ENCODE measurements around the gene ITPKC. TPM values are rescaled to one million over a fixed set of nuclear protein-coding genes. Genes with fewer than 3 reads are reported as not detected.

Gene ITPKC
- polyA plus RNA-seq, 4 donors, result 22.7 to 36.5 (median 25.5) TPM

DNA sequence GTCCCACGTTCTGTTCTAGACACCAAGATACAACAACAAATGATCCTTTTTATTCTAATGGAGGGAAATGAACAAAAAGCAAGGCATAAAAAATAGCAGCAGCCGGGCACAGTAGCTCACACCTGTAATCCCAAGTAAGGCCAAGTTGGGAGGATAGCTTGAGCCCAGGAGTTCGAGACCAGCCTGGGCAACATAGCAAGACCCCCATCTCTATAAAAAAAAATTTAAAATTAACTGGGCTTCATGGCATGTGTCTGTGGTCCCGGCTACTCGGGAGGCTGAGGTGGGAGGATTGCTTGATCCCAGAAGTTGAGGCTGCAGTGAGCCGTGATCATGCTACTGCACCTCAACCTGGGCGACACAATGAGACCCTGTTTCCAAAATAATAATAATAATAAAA lies 59.5 kb downstream of the ITPKC start:
- Histone ChIP-seq H3K4me1 (ENCODE audit: control insufficient read depth in 3 of 3, insufficient read depth in 2 of 3, low read depth in 1 of 3, low read length in 2 of 3) (peaks cover 0 to 15% (median 3%) of the 10 kb centered on the region in 3 donors), H3K36me3 (ENCODE audit: control insufficient read depth in 3 of 3, insufficient read depth in 2 of 3, low read depth in 1 of 3, low read length in 3 of 3) (peaks cover 0 to 20% (median 0%) of the 10 kb centered on the region in 3 donors), H3K4me3 (ENCODE audit: low read depth in 1 of 3, low read length in 3 of 3) (no peak overlapping the region), H3K27ac (ENCODE audit: low read depth in 1 of 3, low read length in 2 of 3) (peak overlapping the region in 1 of 3 donors; percentile 97), H3K27me3 (ENCODE audit: control insufficient read depth in 3 of 3, insufficient read depth in 3 of 3, low read length in 3 of 3) (no peaks in the 10 kb centered on the region), H3K9me3 (ENCODE audit: control insufficient read depth in 2 of 2, insufficient read depth in 1 of 2, low read depth in 1 of 2, low read length in 1 of 2) (peaks cover 0 to 4% of the 10 kb centered on the region in 2 donors)
- no peak for DNase-seq
- 79 to 82% (median 81%) methylated on average over 7 of the region's 7 CpGs for WGBS, 3 donors
- FAIRE-seq, result no peak

- FAIRE-seq, result no peak
- no peaks in the 10 kb centered on the region for H3K27me3 ChIP-seq (ENCODE audit: control insufficient read depth in 3 of 3, insufficient read depth in 3 of 3, low read length in 3 of 3)
These were observed 60.2 kb downstream of the ITPKC start for GRCh38 chr19:40776932-40777644.

DNA sequence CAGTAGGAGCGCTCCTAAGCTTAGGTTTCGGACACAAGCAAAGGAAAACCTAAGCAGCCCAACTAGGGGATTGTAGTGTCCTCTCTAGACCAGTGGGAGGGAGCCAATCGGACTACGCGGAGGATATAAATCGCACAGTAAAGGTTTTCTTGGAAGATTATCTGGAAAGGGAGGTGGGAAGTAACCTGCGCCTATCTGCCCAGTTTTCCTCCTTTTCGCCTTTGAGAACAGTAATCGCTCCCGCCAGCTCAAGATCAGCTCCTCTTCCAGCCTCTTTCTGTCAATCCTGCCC lies 60.7 kb downstream of the ITPKC start:
- 0 to 1% (median 1%) methylated on average over 10 of the region's 10 CpGs for WGBS, 3 donors
- H3K27me3 ChIP-seq (ENCODE audit: control insufficient read depth in 3 of 3, insufficient read depth in 3 of 3, low read length in 3 of 3), result no peaks in the 10 kb centered on the region
- FAIRE-seq, result no peak

More at GRCh38 chr19:40776932-40777644, 60.2 kb downstream of the ITPKC start:
- Histone ChIP-seq H3K4me1 (ENCODE audit: control insufficient read depth in 3 of 3, insufficient read depth in 2 of 3, low read depth in 1 of 3, low read length in 2 of 3) (peaks cover 0 to 15% (median 3%) of the 10 kb centered on the region in 3 donors), H3K4me3 (ENCODE audit: low read depth in 1 of 3, low read length in 3 of 3) (peak overlapping the region; percentile 57 to 78 (median 58)), H3K27ac (ENCODE audit: low read depth in 1 of 3, low read length in 2 of 3) (peak overlapping the region; percentile 89 to 100 (median 97)), H3K9me3 (ENCODE audit: control insufficient read depth in 2 of 2, insufficient read depth in 1 of 2, low read depth in 1 of 2, low read length in 1 of 2) (no peaks in the 10 kb centered on the region), H3K36me3 (ENCODE audit: control insufficient read depth in 3 of 3, insufficient read depth in 2 of 3, low read depth in 1 of 3, low read length in 3 of 3) (peaks cover 0 to 14% (median 0%) of the 10 kb centered on the region in 3 donors)
- WGBS, 3 donors, result 14 to 23% (median 15%) methylated on average over 13 of the region's 13 CpGs
- peak; percentile 96 for DNase-seq

DNA sequence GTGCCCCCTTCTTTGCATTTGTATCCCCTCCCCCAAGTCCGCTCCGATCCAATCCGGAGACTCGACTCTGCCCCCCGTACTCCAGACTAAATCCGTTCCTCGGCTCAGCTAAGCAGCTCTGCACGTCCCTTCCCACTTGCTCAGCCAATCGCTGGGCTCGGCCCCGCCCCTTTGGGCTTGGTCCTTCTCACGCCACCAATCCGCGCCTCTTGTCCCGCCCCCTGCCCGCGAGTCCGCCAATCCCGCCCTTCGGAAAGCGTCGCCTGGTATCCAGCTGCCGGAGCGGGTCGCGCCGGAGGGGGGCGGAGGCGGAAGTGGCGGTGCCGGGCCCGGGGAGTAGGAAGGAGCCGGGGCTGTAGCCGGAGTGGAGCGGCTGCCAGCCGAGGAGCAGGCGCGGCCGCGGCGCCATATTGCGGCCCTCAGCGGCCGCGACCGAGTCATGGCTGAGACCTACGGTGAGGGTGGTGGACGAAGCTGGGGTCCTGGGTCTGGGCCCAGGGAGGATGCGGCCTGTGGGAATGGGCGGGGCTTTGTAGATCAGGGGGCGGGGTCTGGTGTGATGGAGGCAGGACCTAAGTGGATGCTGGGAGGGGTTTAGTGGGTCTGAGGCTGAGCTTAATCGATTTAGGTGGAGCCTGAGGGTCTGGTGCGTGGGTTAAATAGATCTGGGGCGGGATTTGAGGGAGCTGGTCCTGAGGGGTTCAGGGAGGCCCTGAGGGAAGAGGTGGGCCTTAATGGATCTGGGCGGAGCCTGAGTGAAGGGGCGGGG lies 61.2 kb downstream of the ITPKC start, which contains the start of gene RAB4B:
Gene RAB4B (plus strand): TSS at position 311 of the 769 bp plus-strand sequence. CDS start 129 bp downstream, at position 440.
- FAIRE-seq, result no peak
- Histone ChIP-seq H3K9me3 (ENCODE audit: control insufficient read depth in 2 of 2, insufficient read depth in 1 of 2, low read depth in 1 of 2, low read length in 1 of 2) (no peaks in the 10 kb centered on the region), H3K27me3 (ENCODE audit: control insufficient read depth in 3 of 3, insufficient read depth in 3 of 3, low read length in 3 of 3) (no peaks in the 10 kb centered on the region), H3K36me3 (ENCODE audit: control insufficient read depth in 3 of 3, insufficient read depth in 2 of 3, low read depth in 1 of 3, low read length in 3 of 3) (peaks cover 0 to 19% (median 0%) of the 10 kb centered on the region in 3 donors), H3K27ac (ENCODE audit: low read depth in 1 of 3, low read length in 2 of 3) (peak within 1 kb of the TSS; percentile 89 to 100 (median 97)), H3K4me1 (ENCODE audit: control insufficient read depth in 3 of 3, insufficient read depth in 2 of 3, low read depth in 1 of 3, low read length in 2 of 3) (peaks cover 0 to 15% (median 3%) of the 10 kb centered on the region in 3 donors), H3K4me3 (ENCODE audit: low read depth in 1 of 3, low read length in 3 of 3) (peak within 1 kb of the TSS; percentile 57 to 78 (median 60))
- peak; percentile 100 for DNase-seq
- 0% methylated on average over 51 to 56 of the region's 56 CpGs for WGBS, 3 donors

More for the DNA sequence above, 60.7 kb downstream of the ITPKC start:
- peak overlapping the region; percentile 89 to 100 (median 97) for H3K27ac ChIP-seq (ENCODE audit: low read depth in 1 of 3, low read length in 2 of 3)
- peaks cover 0 to 15% (median 3%) of the 10 kb centered on the region in 3 donors for H3K4me1 ChIP-seq (ENCODE audit: control insufficient read depth in 3 of 3, insufficient read depth in 2 of 3, low read depth in 1 of 3, low read length in 2 of 3)
- H3K9me3 ChIP-seq (ENCODE audit: control insufficient read depth in 2 of 2, insufficient read depth in 1 of 2, low read depth in 1 of 2, low read length in 1 of 2), result no peaks in the 10 kb centered on the region
- DNase-seq, result no peak
- peak overlapping the region; percentile 57 to 78 (median 58) for H3K4me3 ChIP-seq (ENCODE audit: low read depth in 1 of 3, low read length in 3 of 3)
- peaks cover 0 to 14% (median 0%) of the 10 kb centered on the region in 3 donors for H3K36me3 ChIP-seq (ENCODE audit: control insufficient read depth in 3 of 3, insufficient read depth in 2 of 3, low read depth in 1 of 3, low read length in 3 of 3)

- peaks cover 0 to 20% (median 0%) of the 10 kb centered on the region in 3 donors for H3K36me3 ChIP-seq (ENCODE audit: control insufficient read depth in 3 of 3, insufficient read depth in 2 of 3, low read depth in 1 of 3, low read length in 3 of 3)
- peak overlapping the region; percentile 84 to 100 (median 97) for H3K27ac ChIP-seq (ENCODE audit: low read depth in 1 of 3, low read length in 2 of 3)
- H3K9me3 ChIP-seq (ENCODE audit: control insufficient read depth in 2 of 2, insufficient read depth in 1 of 2, low read depth in 1 of 2, low read length in 1 of 2), result no peaks in the 10 kb centered on the region
- H3K4me1 ChIP-seq (ENCODE audit: control insufficient read depth in 3 of 3, insufficient read depth in 2 of 3, low read depth in 1 of 3, low read length in 2 of 3), result peaks cover 0 to 15% (median 3%) of the 10 kb centered on the region in 3 donors
- no peak for FAIRE-seq
- H3K4me3 ChIP-seq (ENCODE audit: low read depth in 1 of 3, low read length in 3 of 3), result peak overlapping the region; percentile 57 to 78 (median 60)
- peak in 1 of 2 donors; percentile 71 for DNase-seq
- 6 to 14% (median 10%) methylated on average over 7 of the region's 7 CpGs for WGBS, 3 donors
- no peaks in the 10 kb centered on the region for H3K27me3 ChIP-seq (ENCODE audit: control insufficient read depth in 3 of 3, insufficient read depth in 3 of 3, low read length in 3 of 3)
These were observed 61.9 kb downstream of the ITPKC start for GRCh38 chr19:40778706-40779284.

- 91 to 96% (median 95%) methylated on average over 5 of the region's 5 CpGs for WGBS, 3 donors
- no peak for FAIRE-seq
These were observed 63.7 kb downstream of the ITPKC start for GRCh38 chr19:40780582-40780981.

DNA sequence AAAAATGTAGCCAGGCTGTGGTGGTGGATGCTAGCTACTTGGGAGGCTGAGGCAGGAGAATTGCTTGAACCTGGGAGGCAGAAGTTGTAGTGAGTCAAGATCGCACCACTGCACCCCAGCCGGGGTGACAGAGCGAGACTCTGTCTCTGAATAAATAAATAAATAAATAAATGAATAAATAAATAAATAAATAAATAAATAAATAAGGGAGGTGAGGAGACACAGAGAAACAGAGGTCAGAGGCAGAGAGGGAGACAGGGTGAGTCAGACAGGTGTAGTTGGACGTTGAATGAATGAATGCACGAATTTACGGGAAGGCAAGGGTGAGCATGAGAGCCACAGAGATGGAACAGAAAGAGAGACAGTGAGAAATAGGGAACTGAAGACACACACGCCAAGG lies 64.2 kb downstream of the ITPKC start:
- FAIRE-seq (no peak), DNase-seq (no peak)
- no peaks in the 10 kb centered on the region for H3K27me3 ChIP-seq (ENCODE audit: control insufficient read depth in 3 of 3, insufficient read depth in 3 of 3, low read length in 3 of 3)
- no peak overlapping the region for H3K27ac ChIP-seq (ENCODE audit: low read depth in 1 of 3, low read length in 2 of 3)
- no peaks in the 10 kb centered on the region for H3K9me3 ChIP-seq (ENCODE audit: control insufficient read depth in 2 of 2, insufficient read depth in 1 of 2, low read depth in 1 of 2, low read length in 1 of 2)
- WGBS, 3 donors, result 94 to 97% (median 96%) methylated on average over 7 of the region's 7 CpGs
- peaks cover 0 to 15% (median 3%) of the 10 kb centered on the region in 3 donors for H3K4me1 ChIP-seq (ENCODE audit: control insufficient read depth in 3 of 3, insufficient read depth in 2 of 3, low read depth in 1 of 3, low read length in 2 of 3)
- no peak overlapping the region for H3K4me3 ChIP-seq (ENCODE audit: low read depth in 1 of 3, low read length in 3 of 3)
- peaks cover 0 to 28% (median 2%) of the 10 kb centered on the region in 3 donors for H3K36me3 ChIP-seq (ENCODE audit: control insufficient read depth in 3 of 3, insufficient read depth in 2 of 3, low read depth in 1 of 3, low read length in 3 of 3)

More at GRCh38 chr19:40780582-40780981, 63.7 kb downstream of the ITPKC start:
- no peak overlapping the region for H3K27ac ChIP-seq (ENCODE audit: low read depth in 1 of 3, low read length in 2 of 3)
- H3K9me3 ChIP-seq (ENCODE audit: control insufficient read depth in 2 of 2, insufficient read depth in 1 of 2, low read depth in 1 of 2, low read length in 1 of 2), result no peaks in the 10 kb centered on the region
- peaks cover 0 to 28% (median 2%) of the 10 kb centered on the region in 3 donors for H3K36me3 ChIP-seq (ENCODE audit: control insufficient read depth in 3 of 3, insufficient read depth in 2 of 3, low read depth in 1 of 3, low read length in 3 of 3)
- H3K4me3 ChIP-seq (ENCODE audit: low read depth in 1 of 3, low read length in 3 of 3), result no peak overlapping the region
- no peaks in the 10 kb centered on the region for H3K27me3 ChIP-seq (ENCODE audit: control insufficient read depth in 3 of 3, insufficient read depth in 3 of 3, low read length in 3 of 3)
- no peak for DNase-seq
- H3K4me1 ChIP-seq (ENCODE audit: control insufficient read depth in 3 of 3, insufficient read depth in 2 of 3, low read depth in 1 of 3, low read length in 2 of 3), result peaks cover 0 to 15% (median 3%) of the 10 kb centered on the region in 3 donors

- H3K27ac ChIP-seq (ENCODE audit: low read depth in 1 of 3, low read length in 2 of 3), result no peak overlapping the region
- WGBS, 3 donors, result 88 to 96% (median 96%) methylated on average over 12 to 14 of the region's 14 CpGs
- DNase-seq (no peak), FAIRE-seq (no peak)
- H3K9me3 ChIP-seq (ENCODE audit: control insufficient read depth in 2 of 2, insufficient read depth in 1 of 2, low read depth in 1 of 2, low read length in 1 of 2), result no peaks in the 10 kb centered on the region
- no peak overlapping the region for H3K4me3 ChIP-seq (ENCODE audit: low read depth in 1 of 3, low read length in 3 of 3)
- H3K36me3 ChIP-seq (ENCODE audit: control insufficient read depth in 3 of 3, insufficient read depth in 2 of 3, low read depth in 1 of 3, low read length in 3 of 3), result peaks cover 3 to 41% (median 4%) of the 10 kb centered on the region in 3 donors
- H3K27me3 ChIP-seq (ENCODE audit: control insufficient read depth in 3 of 3, insufficient read depth in 3 of 3, low read length in 3 of 3), result no peaks in the 10 kb centered on the region
- peaks cover 0 to 6% (median 0%) of the 10 kb centered on the region in 3 donors for H3K4me1 ChIP-seq (ENCODE audit: control insufficient read depth in 3 of 3, insufficient read depth in 2 of 3, low read depth in 1 of 3, low read length in 2 of 3)
These were observed 66.8 kb downstream of the ITPKC start for GRCh38 chr19:40783711-40784110.
